HG03342 (cell line): ENCODE measurements around the gene FIG4.

Experiments
- ATAC-seq: cut with Tn5 transposase; IDR thresholded peaks from one replicate; pipeline ENCODE4 v1.9.1; 2021; ENCODE audit warnings: mild to moderate bottlenecking, moderate library complexity; ENCODE audit not compliant: unreplicated experiment

The FIG4 gene

GRCh38 chr6:109747221-109747620 lies 56.1 kb downstream of the FIG4 start:
- ATAC-seq = no peak

- no peak for ATAC-seq
Measured at GRCh38 chr6:109759098-109759955, 68.2 kb downstream of the FIG4 start.

GRCh38 chr6:109760208-109760607 lies 69.1 kb downstream of the FIG4 start:
- no peak for ATAC-seq

- no peak for ATAC-seq
Measured at GRCh38 chr6:109762166-109762565, 71.1 kb downstream of the FIG4 start.

GRCh38 chr6:109762769-109763441 lies 71.8 kb downstream of the FIG4 start:
- no peak for ATAC-seq

GRCh38 chr6:109766167-109766566 lies 75.1 kb downstream of the FIG4 start:
- no peak for ATAC-seq

GRCh38 chr6:109767961-109768360 lies 76.9 kb downstream of the FIG4 start:
- ATAC-seq = no peak

GRCh38 chr6:109768485-109768884 lies 77.4 kb downstream of the FIG4 start:
- no peak for ATAC-seq

GRCh38 chr6:109769213-109769612 lies 78.1 kb downstream of the FIG4 start:
- ATAC-seq = no peak

- ATAC-seq = no peak
Measured at GRCh38 chr6:109770047-109770446, 79.0 kb downstream of the FIG4 start.

- no peak for ATAC-seq
Measured at GRCh38 chr6:109770779-109771178, 79.7 kb downstream of the FIG4 start.

- ATAC-seq = peak; percentile 60
Measured at GRCh38 chr6:109771939-109772755, 81.1 kb downstream of the FIG4 start.

GRCh38 chr6:109772883-109773431 lies 81.9 kb downstream of the FIG4 start:
- no peak for ATAC-seq

GRCh38 chr6:109781001-109781400 lies 89.9 kb downstream of the FIG4 start:
- ATAC-seq = no peak

- no peak for ATAC-seq
Measured at GRCh38 chr6:109782491-109782999, 91.4 kb downstream of the FIG4 start.

GRCh38 chr6:109783250-109783986 lies 92.3 kb downstream of the FIG4 start:
- no peak for ATAC-seq

- ATAC-seq = no peak
Measured at GRCh38 chr6:109787312-109787711, 96.2 kb downstream of the FIG4 start.

- no peak for ATAC-seq
Measured at GRCh38 chr6:109788687-109789086, 97.6 kb downstream of the FIG4 start.

GRCh38 chr6:109790131-109790530 lies 99.0 kb downstream of the FIG4 start:
- ATAC-seq = no peak

- ATAC-seq = no peak
Measured at GRCh38 chr6:109791301-109791700, 100.2 kb downstream of the FIG4 start.
